ENCODE measurements around the gene ADAMTS20. TPM values are rescaled to one million over a fixed set of nuclear protein-coding genes. Genes with fewer than 3 reads are reported as not detected.

Gene ADAMTS20
- total RNA-seq, 1 experiment from 2014 or later = 0.90 TPM

GRCh38 chr12:43436597-43436996 is 115.4 kb downstream of the ADAMTS20 start:
- H3K36me3 ChIP-seq (replicated peaks; ENCODE audit: control insufficient read depth, insufficient read depth, low read length) = no peaks in the 10 kb centered on the region
- H3K27me3 ChIP-seq (ENCODE audit: control insufficient read depth, insufficient read depth, low read length) = no peaks in the 10 kb centered on the region
- DNase-seq = no peak
- H3K4me3 ChIP-seq (ENCODE audit: insufficient read depth, low read depth, low read length) = no peak overlapping the region

- Histone ChIP-seq H3K36me3 (replicated peaks; ENCODE audit: control insufficient read depth, insufficient read depth, low read length) (no peaks in the 10 kb centered on the region), H3K4me3 (ENCODE audit: insufficient read depth, low read depth, low read length) (no peak overlapping the region), H3K27me3 (ENCODE audit: control insufficient read depth, insufficient read depth, low read length) (no peaks in the 10 kb centered on the region)
- no peak for DNase-seq
Measured at GRCh38 chr12:43434614-43435013, 117.4 kb downstream of the ADAMTS20 start.

- DNase-seq = no peak
- no peak overlapping the region for H3K4me3 ChIP-seq (ENCODE audit: insufficient read depth, low read depth, low read length)
- no peaks in the 10 kb centered on the region for H3K27me3 ChIP-seq (ENCODE audit: control insufficient read depth, insufficient read depth, low read length)
- H3K36me3 ChIP-seq (replicated peaks; ENCODE audit: control insufficient read depth, insufficient read depth, low read length) = no peaks in the 10 kb centered on the region
Measured at GRCh38 chr12:43428088-43428600, 123.9 kb downstream of the ADAMTS20 start.

GRCh38 chr12:43425361-43425760 is 126.6 kb downstream of the ADAMTS20 start:
- H3K4me3 ChIP-seq (ENCODE audit: insufficient read depth, low read depth, low read length) = no peak overlapping the region
- DNase-seq = no peak
- no peaks in the 10 kb centered on the region for H3K36me3 ChIP-seq (replicated peaks; ENCODE audit: control insufficient read depth, insufficient read depth, low read length)
- H3K27me3 ChIP-seq (ENCODE audit: control insufficient read depth, insufficient read depth, low read length) = no peaks in the 10 kb centered on the region

GRCh38 chr12:43416981-43417380 is 135.0 kb downstream of the ADAMTS20 start:
- Histone ChIP-seq H3K27me3 (ENCODE audit: control insufficient read depth, insufficient read depth, low read length) (no peaks in the 10 kb centered on the region), H3K36me3 (replicated peaks; ENCODE audit: control insufficient read depth, insufficient read depth, low read length) (no peaks in the 10 kb centered on the region), H3K4me3 (ENCODE audit: insufficient read depth, low read depth, low read length) (no peak overlapping the region)
- DNase-seq = no peak

- H3K4me3 ChIP-seq (ENCODE audit: insufficient read depth, low read depth, low read length) = no peak overlapping the region
- H3K36me3 ChIP-seq (replicated peaks; ENCODE audit: control insufficient read depth, insufficient read depth, low read length) = no peaks in the 10 kb centered on the region
- no peaks in the 10 kb centered on the region for H3K27me3 ChIP-seq (ENCODE audit: control insufficient read depth, insufficient read depth, low read length)
- no peak for DNase-seq
Measured at GRCh38 chr12:43407816-43408645, 144.0 kb downstream of the ADAMTS20 start.

- Histone ChIP-seq H3K36me3 (replicated peaks; ENCODE audit: control insufficient read depth, insufficient read depth, low read length) (no peaks in the 10 kb centered on the region), H3K4me3 (ENCODE audit: insufficient read depth, low read depth, low read length) (no peak overlapping the region), H3K27me3 (ENCODE audit: control insufficient read depth, insufficient read depth, low read length) (no peaks in the 10 kb centered on the region)
- DNase-seq = no peak
Measured at GRCh38 chr12:43406801-43407200, 145.2 kb downstream of the ADAMTS20 start.

- H3K36me3 ChIP-seq (replicated peaks; ENCODE audit: control insufficient read depth, insufficient read depth, low read length) = no peaks in the 10 kb centered on the region
- H3K4me3 ChIP-seq (ENCODE audit: insufficient read depth, low read depth, low read length) = no peak overlapping the region
- no peak for DNase-seq
- no peaks in the 10 kb centered on the region for H3K27me3 ChIP-seq (ENCODE audit: control insufficient read depth, insufficient read depth, low read length)
Measured at GRCh38 chr12:43402436-43402835, 149.6 kb downstream of the ADAMTS20 start.

GRCh38 chr12:43401096-43401495 is 150.9 kb downstream of the ADAMTS20 start:
- Histone ChIP-seq H3K4me3 (ENCODE audit: insufficient read depth, low read depth, low read length) (no peak overlapping the region), H3K27me3 (ENCODE audit: control insufficient read depth, insufficient read depth, low read length) (no peaks in the 10 kb centered on the region), H3K36me3 (replicated peaks; ENCODE audit: control insufficient read depth, insufficient read depth, low read length) (no peaks in the 10 kb centered on the region)
- DNase-seq = no peak

GRCh38 chr12:43396671-43397070 is 155.3 kb downstream of the ADAMTS20 start:
- no peaks in the 10 kb centered on the region for H3K36me3 ChIP-seq (replicated peaks; ENCODE audit: control insufficient read depth, insufficient read depth, low read length)
- H3K27me3 ChIP-seq (ENCODE audit: control insufficient read depth, insufficient read depth, low read length) = no peaks in the 10 kb centered on the region
- DNase-seq = no peak
- H3K4me3 ChIP-seq (ENCODE audit: insufficient read depth, low read depth, low read length) = no peak overlapping the region

- Histone ChIP-seq H3K27me3 (ENCODE audit: control insufficient read depth, insufficient read depth, low read length) (no peaks in the 10 kb centered on the region), H3K36me3 (replicated peaks; ENCODE audit: control insufficient read depth, insufficient read depth, low read length) (no peaks in the 10 kb centered on the region), H3K4me3 (ENCODE audit: insufficient read depth, low read depth, low read length) (no peak overlapping the region)
- DNase-seq = no peak
Measured at GRCh38 chr12:43392116-43392515, 159.9 kb downstream of the ADAMTS20 start.

GRCh38 chr12:43381879-43382278 is 170.1 kb downstream of the ADAMTS20 start:
- Histone ChIP-seq H3K36me3 (replicated peaks; ENCODE audit: control insufficient read depth, insufficient read depth, low read length) (no peaks in the 10 kb centered on the region), H3K4me3 (ENCODE audit: insufficient read depth, low read depth, low read length) (no peak overlapping the region), H3K27me3 (ENCODE audit: control insufficient read depth, insufficient read depth, low read length) (no peaks in the 10 kb centered on the region)
- no peak for DNase-seq

GRCh38 chr12:43378448-43378847 is 173.6 kb downstream of the ADAMTS20 start:
- Histone ChIP-seq H3K36me3 (replicated peaks; ENCODE audit: control insufficient read depth, insufficient read depth, low read length) (no peaks in the 10 kb centered on the region), H3K27me3 (ENCODE audit: control insufficient read depth, insufficient read depth, low read length) (no peaks in the 10 kb centered on the region), H3K4me3 (ENCODE audit: insufficient read depth, low read depth, low read length) (no peak overlapping the region)
- no peak for DNase-seq

GRCh38 chr12:43370263-43370662 is 181.7 kb downstream of the ADAMTS20 start:
- H3K36me3 ChIP-seq (replicated peaks; ENCODE audit: control insufficient read depth, insufficient read depth, low read length) = no peaks in the 10 kb centered on the region
- DNase-seq = no peak
- no peak overlapping the region for H3K4me3 ChIP-seq (ENCODE audit: insufficient read depth, low read depth, low read length)
- no peaks in the 10 kb centered on the region for H3K27me3 ChIP-seq (ENCODE audit: control insufficient read depth, insufficient read depth, low read length)

- no peaks in the 10 kb centered on the region for H3K36me3 ChIP-seq (replicated peaks; ENCODE audit: control insufficient read depth, insufficient read depth, low read length)
- no peaks in the 10 kb centered on the region for H3K27me3 ChIP-seq (ENCODE audit: control insufficient read depth, insufficient read depth, low read length)
- no peak for DNase-seq
- H3K4me3 ChIP-seq (ENCODE audit: insufficient read depth, low read depth, low read length) = no peak overlapping the region
Measured at GRCh38 chr12:43362910-43363694, 188.9 kb downstream of the ADAMTS20 start.

All from H7 (cell line).